Endothelial cell of umbilical vein (primary cell): Measurements from ENCODE around the gene ADAMTS12. TPM values are rescaled to one million over a fixed set of nuclear protein-coding genes. Genes with fewer than 3 reads are reported as not detected.

Experiments
- BruUV-seq: library from RNA; stranded (reverse); fragments of 400-500 nt; replicated peaks from 2 replicates; lab custom pipeline; 2021; lab: Mats Ljungman, UMichigan
- CTCF ChIA-PET: fragments of 300-600, 350-600 bp; sonication (Branson Sonifier 250); formaldehyde crosslinking; loops from one replicate; lab custom pipeline; 2021; ENCODE audit warnings: antibody characterized with exemption, inconsistent platforms; lab: Charles Lee
- POLR2A ChIA-PET: fragments of 300-600, 350-600 bp; sonication (Branson Sonifier 250); formaldehyde crosslinking; loops from one replicate; lab custom pipeline; 2021; ENCODE audit warnings: antibody characterized with exemption, inconsistent platforms; lab: Charles Lee
- DNase-seq: peaks from one replicate; pipeline ENCODE4 v3.0.0-alpha.2; 2011; ENCODE audit warnings: low read depth, low spot score
- FAIRE-seq: peaks from 2 replicates; lab custom pipeline; 2011; peaks lifted over from hg19 to GRCh38; lab: Jason Lieb, UNC
- H2AFZ ChIP-seq: 2 replicates; pipeline ENCODE4 v1.6.0; 2012; ENCODE audit warnings: low read depth, low read length, control low read depth, inconsistent platforms
- H3K27ac ChIP-seq: 2 replicates; pipeline ENCODE4 v1.5.1; 2011; ENCODE audit warnings: low read depth, mild to moderate bottlenecking, control low read depth, low read length, moderate library complexity; ENCODE audit not compliant: insufficient read depth
- H3K27me3 ChIP-seq, 2 experiments: 2 replicates each; pipeline versions ENCODE4 v1.6.0 to v1.6.1; 2011; ENCODE audit warnings: low read length in 2 of 2, mixed read lengths in 1 of 2; ENCODE audit not compliant: control insufficient read depth in 2 of 2, insufficient read depth in 2 of 2
- H3K36me3 ChIP-seq, 2 experiments: 2 replicates in 1 of 2; 3 replicates in 1 of 2; pipeline ENCODE4 v1.5.1; 2011; ENCODE audit warnings: low read length in 2 of 2, mild to moderate bottlenecking in 1 of 2, moderate library complexity in 1 of 2; ENCODE audit not compliant: control insufficient read depth in 2 of 2, insufficient read depth in 2 of 2; ENCODE audit errors: extremely low read depth in 1 of 2
- H3K4me1 ChIP-seq: 3 replicates; pipeline ENCODE4 v1.5.1; 2011; ENCODE audit warnings: mild to moderate bottlenecking, low read length; ENCODE audit not compliant: control insufficient read depth, insufficient read depth; ENCODE audit errors: extremely low read depth
- H3K4me2 ChIP-seq: 2 replicates; pipeline ENCODE4 v1.6.1; 2011; ENCODE audit warnings: low read length, control low read depth, mixed read lengths; ENCODE audit not compliant: insufficient read depth
- H3K4me3 ChIP-seq, 3 experiments: fragments of 200-600 bp in 1 of 3; sonication (generic), shearing (Covaris generic) in 1 of 3; replicated peaks in 1 of 3; 2 replicates each; pipeline ENCODE4 v1.5.1; 2011 to 2016; ENCODE audit warnings: control low read depth in 3 of 3, low read length in 3 of 3, mild to moderate bottlenecking in 2 of 3, inconsistent platforms in 1 of 3, low read depth in 1 of 3, moderate library complexity in 1 of 3; ENCODE audit not compliant: insufficient read depth in 1 of 3
- H3K79me2 ChIP-seq: 2 replicates; pipeline ENCODE4 v1.6.0; 2012; ENCODE audit warnings: low read length, inconsistent platforms; ENCODE audit not compliant: control insufficient read depth, insufficient read depth
- H3K9ac ChIP-seq: replicated peaks from 2 replicates; pipeline ENCODE3; 2011; ENCODE audit warnings: low read length, control low read depth; ENCODE audit not compliant: insufficient read depth; ENCODE audit errors: extremely low read depth
- H3K9me1 ChIP-seq: replicated peaks from 3 replicates; pipeline ENCODE4 v1.6.0; 2011; ENCODE audit warnings: mild to moderate bottlenecking, low read length; ENCODE audit not compliant: control insufficient read depth, insufficient read depth; ENCODE audit errors: extremely low read depth
- H3K9me3 ChIP-seq: replicated peaks from 2 replicates; pipeline ENCODE4 v1.5.1; 2012; ENCODE audit warnings: low read length, inconsistent platforms; ENCODE audit not compliant: control insufficient read depth, insufficient read depth
- H4K20me1 ChIP-seq: replicated peaks from 2 replicates; pipeline ENCODE3; 2011; ENCODE audit warnings: mild to moderate bottlenecking, low read length; ENCODE audit not compliant: control insufficient read depth, insufficient read depth; ENCODE audit errors: extremely low read depth
- CTCF ChIP-seq, 2 donors: IDR thresholded peaks; 1 replicate in 1 of 2; 2 replicates in 1 of 2; pipeline ENCODE4 v1.5.1; 2011; ENCODE audit warnings: low read length in 2 of 2, mild to moderate bottlenecking in 2 of 2, moderate library complexity in 2 of 2, control low read depth in 1 of 2, inconsistent platforms in 1 of 2, low read depth in 1 of 2; ENCODE audit not compliant: insufficient read depth in 1 of 2; ENCODE audit errors: extremely low read depth in 1 of 2
- EZH2 ChIP-seq: IDR thresholded peaks from 2 replicates; pipeline ENCODE4 v1.6.1; 2012; ENCODE audit warnings: borderline replicate concordance, low read depth, mild to moderate bottlenecking, moderate library complexity, low read length, inconsistent platforms; ENCODE audit not compliant: severe bottlenecking
- FOS ChIP-seq: IDR thresholded peaks from 2 replicates; pipeline ENCODE4 v1.6.1; 2011; ENCODE audit warnings: mild to moderate bottlenecking, low read length, moderate library complexity, borderline replicate concordance; ENCODE audit not compliant: insufficient read depth
- GATA2 ChIP-seq: IDR thresholded peaks from 2 replicates; pipeline ENCODE4 v1.7.0; 2011; ENCODE audit warnings: low read depth, mild to moderate bottlenecking, moderate library complexity, mixed read lengths, low read length; ENCODE audit not compliant: insufficient read length, insufficient read depth
- JUN ChIP-seq: IDR thresholded peaks from 2 replicates; pipeline ENCODE4 v1.6.1; 2011; ENCODE audit warnings: borderline replicate concordance, low read depth; ENCODE audit not compliant: insufficient read length, insufficient read depth
- MAX ChIP-seq: IDR thresholded peaks from 2 replicates; pipeline ENCODE4 v1.6.1; 2011; ENCODE audit not compliant: insufficient read depth, insufficient read length
- MYC ChIP-seq: IDR thresholded peaks from one replicate; pipeline ENCODE4 v1.6.1; 2011; ENCODE audit warnings: mild to moderate bottlenecking, low read depth, low read length
- POLR2A ChIP-seq: IDR thresholded peaks from 2 replicates; pipeline ENCODE4 v1.6.1; 2012; ENCODE audit warnings: low read depth, mild to moderate bottlenecking, control low read depth, low read length
- POLR2AphosphoS5 ChIP-seq: IDR thresholded peaks from 2 replicates; pipeline ENCODE4 v1.6.1; 2012; ENCODE audit warnings: low read depth, mild to moderate bottlenecking, control low read depth, low read length, moderate library complexity; ENCODE audit not compliant: insufficient read depth
- dilution Hi-C: fragments of 300-500 bp; cut with MboI; formaldehyde crosslinking; loops from one replicate; pipeline ENCODE4 v1.15.0; 2019; ENCODE audit warnings: low sequenced_read_pairs; ENCODE audit not compliant: extremely low pct_ligation_motif_present
- intact Hi-C: fragments of 100-400 bp; cut with micrococcal nuclease; formaldehyde crosslinking; loops from one replicate; pipeline ENCODE4 v1.10.0; 2022
- polyA plus RNA-seq, 4 experiments: library from polyadenylated mRNA; depleted of rRNA in 3 of 4; stranded (reverse) in 3 of 4; unstranded in 1 of 4; fragments of >200 nt; gene quantifications; 2 replicates each; pipeline versions ENCODE4 v1.2.1 to v1.2.3, GENCODE V29; 2011 to 2012; ENCODE audit warnings: missing spikeins in 1 of 4
- total RNA-seq: library from RNA; stranded (reverse); gene quantifications from 2 replicates; pipeline ENCODE4 v1.2.3, GENCODE V29; 2021

The ADAMTS12 gene
- total and polyA plus RNA-seq, 2 donors (not counting 3 experiments of a cell fraction or from before 2014, with no cell fraction given): 0.88 TPM; not detected in 1

- no peak overlapping the region for H3K4me2 ChIP-seq
- H4K20me1 ChIP-seq: no peaks in the 10 kb centered on the region
- POLR2A ChIA-PET: no interaction called here
- H2AFZ ChIP-seq: no peak overlapping the region
- no peaks in the 10 kb centered on the region for H3K36me3 ChIP-seq
- H3K9ac ChIP-seq: no peak overlapping the region
- H3K79me2 ChIP-seq: no peaks in the 10 kb centered on the region
- TF ChIP-seq EZH2 (no peak), CTCF (IDR thresholded peaks at IDR 0.05; ENCODE audit: extremely low read depth in 1 of 2, insufficient read depth in 1 of 2, low read depth in 1 of 2, low read length in 2 of 2) (no peak), MYC (no peak), POLR2AphosphoS5 (no peak), MAX (no peak), POLR2A (no peak), GATA2 (no peak), FOS (no peak), JUN (no peak)
- no peak for DNase-seq
- no peak overlapping the region for H3K27ac ChIP-seq
- CTCF ChIA-PET: no interaction called here
- no peak overlapping the region for H3K4me3 ChIP-seq
- intact Hi-C loops (no loop called here), dilution Hi-C loops (no loop called here)
- H3K4me1 ChIP-seq: peaks cover 10% of the 10 kb centered on the region
- peaks cover 11 to 21% of the 10 kb centered on the region in 2 experiments for H3K27me3 ChIP-seq
- BruUV-seq: no TSS peak
- H3K9me1 ChIP-seq: no peaks in the 10 kb centered on the region
- no peaks in the 10 kb centered on the region for H3K9me3 ChIP-seq
- no peak for FAIRE-seq
These were observed 4.5 kb downstream of the ADAMTS12 start for GRCh38 chr5:33887268-33887667.
